Right forelimb (tissue), 1 donor: ENCODE results near the gene S100A1.
A peak's percentile ranks its signal among the peaks of the same experiment; 100 is the strongest.
"Not testable (repeated sequence)": the region's sequence is repeated elsewhere in the genome, so short reads cannot be mapped to it uniquely, and the experiment has no call there.

Source experiments
- DNase-seq: peaks from one replicate; pipeline ENCODE4 v3.0.0-alpha.2; 2018

Gene S100A1

DNA sequence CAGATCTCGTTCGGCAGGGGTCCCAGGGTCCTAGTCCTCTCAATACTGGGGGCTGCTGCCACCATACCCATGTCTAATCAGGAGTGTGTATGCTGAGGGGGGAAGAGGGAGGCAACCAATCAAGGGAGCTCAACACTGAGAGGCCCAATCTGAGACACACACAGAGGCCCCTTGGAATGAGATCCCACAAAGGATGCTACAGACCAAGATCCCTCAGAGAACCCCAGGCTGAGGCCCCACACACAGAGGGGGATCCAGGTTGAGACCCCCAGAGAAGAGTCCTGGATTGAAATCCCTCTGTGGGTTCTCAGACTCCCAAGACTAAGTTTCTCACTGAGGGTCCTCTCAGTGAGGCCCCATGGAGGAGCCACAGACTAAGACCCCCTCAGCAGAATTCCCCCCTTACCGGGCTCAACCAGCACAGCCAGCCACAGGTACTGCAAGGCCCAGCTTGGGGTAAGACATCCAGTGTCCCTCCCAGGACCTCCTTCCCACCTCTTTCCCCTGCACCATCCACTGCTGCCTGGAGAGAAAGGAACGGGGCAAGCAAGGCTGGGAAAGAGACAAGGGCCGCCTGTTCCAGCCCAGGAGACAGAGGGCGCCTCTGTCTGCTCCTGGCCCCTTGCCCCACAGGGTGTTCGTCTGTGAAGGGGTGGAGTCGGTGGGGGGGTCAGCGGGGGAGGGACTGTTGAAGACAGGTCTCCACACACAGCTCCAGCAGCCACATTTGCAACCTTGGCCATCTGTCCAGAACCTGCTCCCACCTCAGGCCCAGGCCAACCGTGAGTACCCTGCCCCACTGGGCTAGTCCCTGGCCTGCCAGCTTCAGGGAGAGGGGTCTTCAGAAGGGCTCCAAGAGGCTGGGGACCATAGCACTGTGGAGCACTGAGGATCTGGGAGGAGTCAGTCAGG is at the start of gene S100A1:
S100A1 (plus strand) TSS at position 720 of the 912 bp plus-strand sequence. CDS start 2,088 bp downstream, outside the sequence.
- peak; percentile 60 for DNase-seq

GRCh38 chr1:153578490-153578889 is 49.7 kb upstream of the S100A1 start:
- no peak for DNase-seq

- DNase-seq = no peak
Observed at GRCh38 chr1:153578936-153579335, 49.3 kb upstream of the S100A1 start.

DNA sequence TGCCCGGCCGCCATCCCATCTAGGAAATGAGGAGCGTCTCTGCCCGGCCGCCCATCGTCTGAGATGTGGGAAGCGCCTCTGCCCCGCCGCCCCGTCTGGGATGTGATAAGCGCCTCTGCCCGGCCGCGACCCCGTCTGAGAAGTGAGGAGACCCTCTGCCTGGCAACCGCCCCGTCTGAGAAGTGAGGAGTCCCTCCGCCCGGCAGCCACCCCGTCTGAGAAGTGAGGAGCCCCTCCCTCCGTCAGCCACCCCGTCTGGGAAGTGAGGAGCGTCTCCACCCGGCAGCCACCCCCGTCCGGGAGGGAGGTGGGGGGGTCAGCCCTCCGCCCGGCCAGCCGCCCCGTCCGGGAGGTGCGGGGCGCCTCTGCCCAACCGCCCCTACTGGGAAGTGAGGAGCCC is 45.4 kb upstream of the S100A1 start:
- not testable (repeated sequence) for DNase-seq

DNA sequence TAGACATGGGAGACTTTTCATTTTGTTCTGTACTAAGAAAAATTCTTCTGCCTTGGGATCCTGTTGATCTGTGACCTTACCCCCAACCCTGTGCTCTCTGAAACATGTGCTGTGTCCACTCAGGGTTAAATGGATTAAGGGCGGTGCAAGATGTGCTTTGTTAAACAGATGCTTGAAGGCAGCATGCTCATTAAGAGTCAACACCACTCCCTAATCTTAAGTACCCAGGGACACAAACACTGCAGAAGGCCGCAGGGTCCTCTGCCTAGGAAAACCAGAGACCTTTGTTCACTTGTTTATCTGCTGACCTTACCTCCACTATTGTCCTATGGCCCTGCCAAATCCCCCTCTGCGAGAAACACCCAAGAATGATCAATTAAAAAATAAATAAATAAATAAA is 44.7 kb upstream of the S100A1 start:
- DNase-seq = not testable (repeated sequence)

DNA sequence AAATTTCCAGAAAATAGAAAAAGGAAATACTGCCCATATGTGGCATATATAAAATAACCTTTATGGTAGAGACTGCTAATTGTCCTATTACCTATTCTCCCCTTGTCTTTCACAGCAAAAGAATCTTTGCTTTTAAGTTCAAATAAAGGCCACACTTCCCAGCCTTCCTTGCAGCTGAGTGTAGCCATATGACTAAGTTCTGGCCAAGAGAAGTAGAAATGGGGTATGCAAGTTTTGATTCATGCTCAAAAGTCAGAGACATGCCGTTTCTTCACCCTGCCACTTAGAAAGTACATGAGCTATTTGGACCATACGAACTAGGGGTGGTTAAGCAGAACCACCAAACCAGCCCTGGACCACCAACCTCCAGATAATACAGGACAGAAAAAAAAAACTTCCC is 44.3 kb upstream of the S100A1 start:
- no peak for DNase-seq

GRCh38 chr1:153585006-153585405 is 43.2 kb upstream of the S100A1 start:
- DNase-seq = no peak

- DNase-seq = no peak
Observed at GRCh38 chr1:153586347-153586746, 41.9 kb upstream of the S100A1 start.

DNA sequence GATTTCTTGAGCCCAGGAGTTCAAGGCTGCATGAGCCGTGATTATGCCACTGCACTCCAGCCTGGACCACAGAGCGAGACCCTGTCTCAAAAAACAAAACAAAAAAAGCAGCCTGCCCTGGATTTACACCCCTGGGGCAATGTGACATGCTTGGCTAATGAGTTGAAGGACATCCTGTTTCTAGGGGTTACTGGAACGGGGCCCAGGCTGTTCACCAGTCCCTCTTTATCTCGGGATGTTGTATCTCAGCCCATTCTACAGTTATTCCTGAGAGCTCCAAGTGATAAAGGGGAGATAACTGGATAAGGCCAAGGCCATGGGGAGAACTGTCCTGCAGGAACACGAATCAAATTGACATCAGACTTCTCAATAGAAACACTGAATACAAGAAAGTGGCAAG is 40.9 kb upstream of the S100A1 start:
- DNase-seq = no peak

DNA sequence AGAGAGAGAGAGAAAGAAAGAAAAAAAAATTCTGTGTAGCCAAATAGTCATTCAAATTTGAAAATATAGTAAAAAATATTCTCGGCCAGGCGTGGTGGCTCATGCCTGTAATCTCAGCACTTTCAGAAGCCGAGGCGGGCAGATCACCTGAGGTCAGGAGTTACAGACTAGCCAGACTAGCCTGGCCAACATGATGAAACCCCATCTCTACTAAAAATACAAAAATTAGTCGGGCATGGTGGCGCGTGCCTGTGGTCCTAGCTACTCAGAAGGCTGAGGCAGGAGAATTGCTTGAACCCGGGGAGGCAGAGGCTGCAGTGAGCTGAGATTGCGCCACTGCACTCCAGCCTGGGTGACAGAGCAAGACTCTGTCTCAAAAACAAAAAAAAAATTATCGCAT is 40.2 kb upstream of the S100A1 start:
- DNase-seq = not testable (repeated sequence)

- DNase-seq = no peak
Observed at GRCh38 chr1:153588482-153588881, 39.8 kb upstream of the S100A1 start.

- DNase-seq = no peak
Observed at GRCh38 chr1:153592748-153593147, 35.5 kb upstream of the S100A1 start.

GRCh38 chr1:153597206-153597605 is 31.0 kb upstream of the S100A1 start:
- no peak for DNase-seq

- no peak for DNase-seq
Observed at GRCh38 chr1:153598309-153599172, 29.7 kb upstream of the S100A1 start.

GRCh38 chr1:153599847-153600246 is 28.4 kb upstream of the S100A1 start:
- DNase-seq = no peak

DNA sequence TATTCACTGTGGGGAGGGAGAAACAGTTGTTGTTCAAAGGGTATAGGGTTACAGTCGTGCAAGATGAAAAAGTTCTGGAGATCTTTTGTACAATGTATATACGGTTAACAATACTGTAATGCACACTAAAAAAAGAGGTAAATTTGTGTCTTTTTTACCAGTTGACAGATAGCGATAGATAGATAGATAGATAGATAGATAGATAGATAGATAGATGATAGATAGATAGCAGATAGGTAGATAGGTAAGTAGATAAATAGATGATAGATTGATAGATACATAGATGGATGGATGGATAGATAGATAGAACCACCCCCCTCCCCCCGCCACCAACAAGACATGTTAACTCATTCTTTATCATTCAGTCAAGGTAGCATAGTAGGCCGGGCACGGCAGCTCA is 25.5 kb upstream of the S100A1 start:
- no peak for DNase-seq

- DNase-seq = no peak
Observed at GRCh38 chr1:153606194-153606593, 22.0 kb upstream of the S100A1 start.

DNA sequence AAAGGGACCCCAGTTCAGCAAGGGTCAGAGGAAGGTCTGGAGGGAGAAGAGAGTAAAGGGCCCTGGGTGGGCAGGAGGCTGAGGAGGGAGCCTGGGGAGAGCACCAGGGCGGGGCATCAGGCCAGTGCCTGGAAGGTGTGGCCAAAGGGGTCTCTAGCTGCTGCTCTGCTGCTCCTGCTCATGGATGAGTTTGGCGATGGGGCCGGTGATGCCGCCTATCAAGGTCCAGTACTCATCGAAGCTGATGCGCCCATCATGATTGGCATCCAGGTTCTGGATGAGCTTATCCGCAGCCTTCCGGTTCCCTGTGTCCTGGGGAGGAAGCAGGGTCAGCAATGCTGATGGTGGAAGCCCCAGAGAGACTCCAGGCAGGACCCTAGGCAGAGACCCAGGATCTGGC is 20.9 kb upstream of the S100A1 start:
- no peak for DNase-seq

DNA sequence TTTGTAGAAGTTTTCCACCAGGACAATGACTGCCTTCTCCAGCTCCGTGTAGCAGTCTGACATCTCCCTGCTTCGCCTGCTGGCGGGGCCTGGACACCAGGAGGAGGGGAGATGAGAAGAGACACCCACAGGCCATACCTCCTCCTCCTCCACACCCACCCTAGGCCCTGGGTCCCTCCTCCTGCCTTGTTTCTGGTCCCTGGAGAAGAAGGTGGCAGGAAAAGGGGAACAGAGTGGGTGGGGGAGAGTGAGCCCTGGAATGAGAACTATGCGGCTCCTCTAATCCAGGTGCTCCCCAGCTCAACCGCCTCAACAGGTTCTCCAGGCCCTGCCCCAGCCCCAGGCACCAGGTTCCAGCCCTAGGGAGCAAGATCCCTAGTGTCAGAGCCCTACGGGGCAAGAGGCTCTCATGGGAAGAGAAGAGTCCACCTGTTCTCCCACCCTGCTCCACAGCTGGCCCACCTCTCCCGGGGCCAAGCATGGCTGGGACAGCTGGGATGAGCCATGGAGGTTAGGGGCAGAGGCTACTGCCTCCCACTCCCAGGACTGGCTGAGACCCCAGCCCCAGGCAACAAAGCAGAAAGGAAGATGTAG is 20.0 kb upstream of the S100A1 start:
- no peak for DNase-seq

- no peak for DNase-seq
Observed at GRCh38 chr1:153608742-153609584, 19.3 kb upstream of the S100A1 start.

GRCh38 chr1:153609585-153609907 is 18.7 kb upstream of the S100A1 start:
- no peak for DNase-seq

DNA sequence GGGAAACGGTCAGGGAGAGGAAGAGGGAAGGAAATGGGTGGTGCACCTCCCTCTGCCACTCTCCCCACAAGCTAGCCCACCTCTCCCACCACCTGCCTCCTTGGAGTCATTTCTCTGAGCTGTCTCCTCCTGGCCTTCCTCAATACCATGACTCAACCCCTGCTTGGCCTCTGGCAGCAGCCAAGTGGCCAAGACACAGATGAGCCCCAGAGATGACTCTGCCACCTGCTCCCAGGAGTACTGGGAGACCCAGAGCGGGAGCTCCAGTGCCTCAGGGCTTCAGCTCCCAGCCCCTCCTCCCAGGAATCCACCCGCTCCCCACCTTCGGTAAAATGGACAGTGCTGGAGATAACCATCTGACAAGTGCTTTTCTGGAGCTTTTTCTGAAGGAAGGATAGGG is 17.9 kb upstream of the S100A1 start:
- DNase-seq = no peak
